GM19193 (cell line): Measurements from ENCODE around the gene CCDC85C.

Experiments used
- POLR2A ChIP-seq: IDR thresholded peaks from 4 replicates; pipeline ENCODE4 v1.6.1; 2011; ENCODE audit not compliant: insufficient read depth, insufficient read length; ENCODE audit errors: extremely low read depth

The CCDC85C gene

DNA sequence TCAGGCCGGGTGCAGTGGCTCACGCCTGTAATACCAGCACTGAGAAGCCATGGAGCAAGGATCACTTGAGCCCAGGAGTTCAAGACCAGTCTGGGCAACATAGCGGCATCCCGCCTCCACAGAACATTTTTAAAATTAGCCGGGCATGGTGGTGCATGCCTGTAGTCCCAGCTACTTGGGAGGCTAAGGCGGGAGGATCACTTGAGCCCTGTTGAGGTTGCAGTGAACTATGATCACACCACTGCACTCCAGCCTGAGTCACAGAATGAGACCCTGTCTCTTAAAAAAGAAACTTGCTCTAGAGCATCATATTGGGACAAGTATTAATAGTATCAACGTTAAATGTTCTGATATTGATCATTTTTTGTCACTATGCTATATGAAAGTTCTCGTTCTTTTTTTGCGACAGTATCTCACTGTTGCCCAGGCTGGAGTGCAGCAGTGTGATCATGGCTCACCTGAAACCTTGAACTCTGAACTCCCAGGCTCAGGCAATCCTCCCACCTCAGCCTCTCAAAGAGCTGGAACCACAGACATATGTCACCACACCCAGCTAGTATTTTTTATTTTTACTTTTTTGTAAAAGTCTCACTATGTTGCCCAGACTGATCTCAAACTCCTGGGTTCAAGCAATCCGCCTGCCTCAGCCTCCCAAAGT, 47.7 kb downstream of the CCDC85C start:
- TF ChIP-seq POLR2A: no peak

DNA sequence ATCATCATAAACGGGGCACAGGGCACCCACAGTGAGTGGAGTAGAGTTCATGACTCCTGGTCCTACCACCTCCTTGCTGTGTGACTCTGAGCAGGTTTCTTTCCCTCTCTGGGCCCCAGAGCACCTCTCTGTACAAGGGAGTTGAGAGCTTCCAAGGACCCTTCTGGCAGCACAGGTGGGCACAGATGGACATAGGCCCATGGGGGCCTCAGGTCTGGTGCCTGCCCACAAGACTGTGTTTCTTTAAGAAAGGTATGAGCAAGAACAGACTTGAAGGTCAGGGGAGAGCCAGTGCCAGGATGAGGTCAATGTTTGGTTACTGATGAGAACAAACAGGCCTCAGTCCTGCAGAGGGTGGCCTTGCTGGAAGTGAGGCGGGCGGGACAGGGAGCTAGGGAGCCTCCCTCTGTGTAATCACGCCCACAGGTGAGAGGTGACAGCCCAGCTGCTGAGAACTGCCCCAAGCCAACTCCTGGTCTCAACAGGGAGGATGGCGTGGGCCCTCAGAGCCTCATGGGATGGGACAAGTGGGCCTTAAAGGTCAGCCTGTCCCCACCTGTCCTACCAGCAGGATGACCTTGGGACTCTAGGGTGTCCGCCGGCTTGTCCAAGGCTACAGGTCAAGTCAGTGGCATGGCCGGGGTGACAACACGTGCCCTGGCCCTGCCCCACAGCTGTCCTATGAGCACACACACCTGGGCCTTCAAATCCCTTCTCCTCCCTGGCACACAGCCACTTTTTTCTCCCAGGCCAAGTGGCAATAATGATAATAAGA, 49.1 kb downstream of the CCDC85C start:
- no peak for TF ChIP-seq POLR2A

DNA sequence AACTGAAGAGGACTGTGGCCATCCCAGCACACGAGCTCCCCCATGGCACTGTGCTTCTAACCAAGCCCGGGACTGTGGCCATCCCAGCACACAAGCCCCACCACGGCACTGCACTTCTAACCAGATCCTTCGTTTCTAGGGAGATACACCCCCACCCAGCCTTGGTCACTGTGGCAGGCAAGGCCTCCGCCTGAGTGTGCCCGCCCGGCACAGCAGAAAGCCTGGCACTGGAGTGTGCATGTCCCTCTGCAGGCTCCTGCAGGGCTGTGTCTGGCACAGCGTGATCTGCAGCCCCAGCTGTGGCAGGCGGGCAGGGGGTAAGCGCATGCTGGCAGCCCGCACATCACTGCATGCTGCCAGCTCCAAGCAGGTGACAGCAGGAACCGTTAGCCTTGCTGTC, 49.8 kb downstream of the CCDC85C start:
- no peak for TF ChIP-seq POLR2A

DNA sequence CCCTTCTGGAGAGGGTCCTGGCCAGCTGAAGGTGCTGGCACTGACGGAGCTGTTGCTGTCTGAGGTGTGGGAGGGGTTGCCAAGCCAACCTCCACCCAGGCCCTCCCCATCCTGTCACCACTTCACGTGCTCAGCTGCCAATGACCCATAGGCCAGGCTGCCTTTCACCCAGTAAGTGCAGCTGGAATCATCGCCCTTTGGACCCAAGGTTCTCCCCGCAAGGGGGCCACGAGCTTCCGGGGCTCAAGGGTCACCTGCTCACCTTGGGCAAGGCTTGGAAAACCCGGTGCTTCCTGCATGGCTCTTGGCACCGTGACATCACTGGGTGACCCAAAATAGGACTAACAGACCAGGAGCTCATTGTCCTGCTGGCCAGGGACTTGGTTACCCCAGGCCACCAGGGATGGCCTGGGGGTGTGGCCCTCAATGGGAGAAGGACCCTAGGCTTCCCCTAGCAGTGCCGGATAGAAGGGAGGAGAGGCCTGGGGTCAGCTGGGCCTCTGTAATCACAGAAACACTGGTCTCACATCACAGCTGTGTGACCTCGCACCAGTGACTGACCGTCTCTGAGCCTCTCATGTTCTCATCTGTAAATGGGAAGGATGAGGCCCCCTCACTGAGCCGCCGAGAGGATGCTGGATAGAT, 51.3 kb downstream of the CCDC85C start:
- TF ChIP-seq POLR2A: no peak

DNA sequence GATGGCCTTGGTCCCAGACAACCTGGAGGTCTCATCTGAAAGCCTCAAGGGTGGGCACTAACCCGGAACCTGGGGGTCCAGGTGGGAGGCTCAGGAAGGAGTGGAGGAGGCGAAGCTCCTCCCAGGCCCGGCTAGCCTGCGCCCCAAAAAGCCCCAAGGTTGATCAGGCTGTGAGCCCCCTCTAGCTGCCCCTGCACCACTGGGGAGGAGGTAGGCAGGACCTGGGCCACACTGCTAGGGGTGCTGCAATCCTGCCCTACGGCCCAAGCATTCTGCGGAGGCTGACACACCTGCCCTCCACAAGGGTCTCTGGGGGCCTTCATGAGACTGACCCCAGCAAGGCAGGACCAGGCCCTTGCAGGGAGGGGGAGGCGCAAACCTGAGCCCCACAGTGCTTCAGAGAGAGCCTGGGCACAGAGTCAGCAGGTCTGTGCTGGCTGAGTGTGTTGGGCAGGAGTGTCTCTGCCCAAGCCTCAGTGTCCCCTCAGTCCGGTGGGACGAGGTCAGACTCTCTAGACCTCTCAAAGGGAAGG, 51.9 kb downstream of the CCDC85C start:
- no peak for TF ChIP-seq POLR2A

- no peak for TF ChIP-seq POLR2A
These were observed 52.7 kb downstream of the CCDC85C start for GRCh38 chr14:99551034-99551922.

- TF ChIP-seq POLR2A: no peak
These were observed 53.5 kb downstream of the CCDC85C start for GRCh38 chr14:99550387-99550992.

- TF ChIP-seq POLR2A: no peak
These were observed 54.3 kb downstream of the CCDC85C start for GRCh38 chr14:99549684-99550083.

- no peak for TF ChIP-seq POLR2A
These were observed 55.0 kb downstream of the CCDC85C start for GRCh38 chr14:99548871-99549515.

- TF ChIP-seq POLR2A: no peak
These were observed 55.8 kb downstream of the CCDC85C start for GRCh38 chr14:99548255-99548654.

DNA sequence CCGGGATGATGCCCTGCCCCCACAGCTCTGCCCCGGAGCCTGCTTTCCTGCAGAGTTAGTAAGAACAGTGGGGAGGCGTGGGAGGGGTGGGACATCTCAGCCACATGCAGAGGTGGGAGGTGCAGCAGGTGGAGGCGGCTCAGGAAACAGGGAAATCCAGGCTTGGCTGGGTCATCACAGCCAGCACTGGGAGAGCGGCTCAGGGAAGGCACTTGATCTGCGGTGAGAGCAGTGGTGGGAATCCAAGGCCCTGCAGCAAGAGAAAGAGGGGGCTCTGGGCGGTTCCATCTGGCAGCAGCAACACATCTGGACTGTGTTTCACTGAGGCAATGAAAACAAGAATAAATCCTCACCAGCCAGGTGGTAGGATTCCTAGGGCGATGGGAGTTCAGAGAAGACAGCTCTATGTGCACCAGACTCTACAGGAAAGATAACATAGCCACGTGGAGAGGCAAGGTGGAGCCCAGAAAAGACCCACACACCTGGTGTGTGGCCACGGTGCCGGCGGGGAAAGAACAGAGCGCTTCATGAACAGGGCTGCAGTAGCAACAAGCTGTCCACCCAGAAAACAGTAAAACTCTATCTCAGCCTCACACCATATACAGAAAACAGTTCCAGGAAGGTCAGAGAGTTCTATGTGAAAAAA, 57.6 kb downstream of the CCDC85C start:
- TF ChIP-seq POLR2A: no peak

GRCh38 chr14:99545586-99545985, 58.4 kb downstream of the CCDC85C start:
- TF ChIP-seq POLR2A: no peak

- TF ChIP-seq POLR2A: no peak
These were observed 59.0 kb downstream of the CCDC85C start for GRCh38 chr14:99544991-99545390.

GRCh38 chr14:99543985-99544384, 60.0 kb downstream of the CCDC85C start:
- no peak for TF ChIP-seq POLR2A

GRCh38 chr14:99543370-99543769, 60.6 kb downstream of the CCDC85C start:
- TF ChIP-seq POLR2A: no peak
